WTC11 (cell line): ENCODE measurements around the gene IRF2BPL. TPM values are rescaled to one million over a fixed set of nuclear protein-coding genes. Genes with fewer than 3 reads are reported as not detected.
A peak's percentile ranks its signal among the peaks of the same experiment; 100 is the strongest.

Experiments used
- ATAC-seq: fragments of 200-7000 bp; cut with Tn5 transposase; 2 replicates; pipeline ENCODE4 v1.10.0; 2021; ENCODE audit warnings: mild to moderate bottlenecking, moderate library complexity
- CTCF ChIA-PET: fragments of 300-600 bp; sonication (Branson Sonifier 250); formaldehyde crosslinking; loops from one replicate; lab custom pipeline; 2021; ENCODE audit warnings: antibody characterized with exemption; lab: Charles Lee
- POLR2A ChIA-PET: fragments of 350-600 bp; sonication (Branson Sonifier 250); formaldehyde crosslinking; loops from one replicate; lab custom pipeline; 2021; ENCODE audit warnings: antibody characterized with exemption; lab: Charles Lee
- DNase-seq: peaks from one replicate; pipeline ENCODE4 v3.0.0; 2021; ENCODE audit warnings: low spot score
- H3K27ac Mint-ChIP-seq: 2 replicates; pipeline ENCODE4 v1.8.0; 2021; ENCODE audit warnings: mixed read lengths
- H3K27me3 Mint-ChIP-seq: 2 replicates; pipeline ENCODE4 v1.8.0; 2021; ENCODE audit warnings: low read depth, mild to moderate bottlenecking, moderate library complexity, mixed read lengths
- H3K36me3 Mint-ChIP-seq: 2 replicates; pipeline ENCODE4 v1.8.0; 2021; ENCODE audit warnings: mixed read lengths
- H3K4me1 Mint-ChIP-seq: 2 replicates; pipeline ENCODE4 v1.8.0; 2022; ENCODE audit warnings: mixed read lengths
- H3K4me3 Mint-ChIP-seq: 2 replicates; pipeline ENCODE4 v1.8.0; 2021; ENCODE audit warnings: mild to moderate bottlenecking, moderate library complexity, mixed read lengths
- H3K9me3 Mint-ChIP-seq: 2 replicates; pipeline ENCODE4 v1.8.0; 2021; ENCODE audit warnings: mixed read lengths
- CREB1 ChIP-seq: sonication (generic); formaldehyde crosslinking; IDR thresholded peaks from 2 replicates; pipeline ENCODE4 v1.8.0; 2023; ENCODE audit warnings: mild to moderate bottlenecking, missing genetic modification reagents
- JUN ChIP-seq: sonication (generic); formaldehyde crosslinking; IDR thresholded peaks from 2 replicates; pipeline ENCODE4 v1.8.0; 2023; ENCODE audit warnings: mild to moderate bottlenecking, missing genetic modification reagents
- MXD4 ChIP-seq: fragments of 250-450 bp; sonication (Bioruptor Pico); IDR thresholded peaks from 2 replicates; pipeline ENCODE4 v1.8.0; 2021; ENCODE audit warnings: mild to moderate bottlenecking, moderate library complexity, borderline replicate concordance
- NFYB ChIP-seq: sonication (generic); formaldehyde crosslinking; conservative IDR thresholded peaks from 2 replicates; pipeline ENCODE4 v1.8.0; 2022; ENCODE audit warnings: low read depth, missing genetic modification reagents
- ZBTB21 ChIP-seq: sonication (generic); formaldehyde crosslinking; IDR thresholded peaks from 2 replicates; pipeline ENCODE4 v1.8.1; 2023; ENCODE audit warnings: mild to moderate bottlenecking, missing genetic modification reagents, borderline replicate concordance
- total RNA-seq: library from RNA; stranded (reverse); gene quantifications from 3 replicates; pipeline ENCODE4 v1.2.3, GENCODE V29; 2021
- TF ChIP-seq, protein P1 (sequence below): sonication (generic); formaldehyde crosslinking; IDR thresholded peaks from 2 replicates; pipeline ENCODE4 v1.8.1; 2023; ENCODE audit warnings: mild to moderate bottlenecking, missing genetic modification reagents, borderline replicate concordance
- TF ChIP-seq, protein P2 (sequence below): sonication (generic); formaldehyde crosslinking; IDR thresholded peaks from 2 replicates; pipeline ENCODE4 v1.8.1; 2022; ENCODE audit warnings: mild to moderate bottlenecking, missing genetic modification reagents, moderate library complexity, borderline replicate concordance
- TF ChIP-seq, protein P3 (sequence below): sonication (generic); formaldehyde crosslinking; IDR thresholded peaks from 2 replicates; pipeline ENCODE4 v1.8.1; 2023; ENCODE audit warnings: mild to moderate bottlenecking, missing genetic modification reagents
- TF ChIP-seq, protein P4 (sequence below): sonication (generic); formaldehyde crosslinking; IDR thresholded peaks from 2 replicates; pipeline ENCODE4 v1.8.1; 2023; ENCODE audit warnings: mild to moderate bottlenecking, moderate library complexity, missing genetic modification reagents
- TF ChIP-seq, protein P5 (sequence below): sonication (generic); formaldehyde crosslinking; IDR thresholded peaks from 2 replicates; pipeline ENCODE4 v1.8.1; 2023; ENCODE audit warnings: mild to moderate bottlenecking, missing genetic modification reagents
- TF ChIP-seq, protein P6 (sequence below): sonication (generic); formaldehyde crosslinking; IDR thresholded peaks from 2 replicates; pipeline ENCODE4 v1.8.1; 2023; ENCODE audit warnings: mild to moderate bottlenecking, missing genetic modification reagents, moderate library complexity
- TF ChIP-seq, protein P7 (sequence below): fragments of 200-600 bp; IDR thresholded peaks from 2 replicates; pipeline ENCODE4 v1.8.0; 2022; ENCODE audit warnings: antibody characterized with exemption
- TF ChIP-seq, protein P8 (sequence below): sonication (generic); formaldehyde crosslinking; IDR thresholded peaks from 2 replicates; pipeline ENCODE4 v1.8.0; 2023; ENCODE audit warnings: mild to moderate bottlenecking, missing genetic modification reagents
- TF ChIP-seq, protein P9 (sequence below): fragments of 250-450 bp; sonication (Bioruptor Pico); IDR thresholded peaks from 2 replicates; pipeline ENCODE4 v1.9.0; 2021; ENCODE audit warnings: moderate library complexity, mild to moderate bottlenecking, inconsistent platforms, borderline replicate concordance

The IRF2BPL gene
- total RNA-seq, 1 experiment from 2014 or later: 126 TPM

DNA sequence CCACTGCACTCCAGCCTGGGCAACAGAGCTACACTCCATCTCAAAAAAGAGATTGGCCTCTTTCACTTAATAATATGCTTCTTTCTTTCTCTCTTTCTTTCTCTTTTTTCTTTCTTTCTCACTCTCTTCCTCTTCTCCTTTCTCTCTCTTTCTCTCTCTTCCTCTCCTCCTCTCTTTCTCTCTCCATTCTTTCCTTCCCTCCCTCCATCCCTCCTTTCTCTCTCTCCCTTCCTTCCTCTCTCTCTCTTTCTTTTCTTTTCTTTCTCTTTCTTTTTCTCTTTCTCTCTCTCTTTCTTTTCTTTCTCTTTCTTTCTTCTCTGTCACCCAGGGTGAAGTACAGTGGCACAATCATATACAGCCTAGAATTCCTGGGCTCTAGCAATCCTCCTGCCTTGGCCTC is 38.4 kb downstream of the IRF2BPL start (continued):
- TF ChIP-seq ZBTB21 (CRISPR knock-in tag) (no peak), MXD4 (CRISPR knock-in tag) (no peak)
- TF ChIP-seq, protein P1, sequence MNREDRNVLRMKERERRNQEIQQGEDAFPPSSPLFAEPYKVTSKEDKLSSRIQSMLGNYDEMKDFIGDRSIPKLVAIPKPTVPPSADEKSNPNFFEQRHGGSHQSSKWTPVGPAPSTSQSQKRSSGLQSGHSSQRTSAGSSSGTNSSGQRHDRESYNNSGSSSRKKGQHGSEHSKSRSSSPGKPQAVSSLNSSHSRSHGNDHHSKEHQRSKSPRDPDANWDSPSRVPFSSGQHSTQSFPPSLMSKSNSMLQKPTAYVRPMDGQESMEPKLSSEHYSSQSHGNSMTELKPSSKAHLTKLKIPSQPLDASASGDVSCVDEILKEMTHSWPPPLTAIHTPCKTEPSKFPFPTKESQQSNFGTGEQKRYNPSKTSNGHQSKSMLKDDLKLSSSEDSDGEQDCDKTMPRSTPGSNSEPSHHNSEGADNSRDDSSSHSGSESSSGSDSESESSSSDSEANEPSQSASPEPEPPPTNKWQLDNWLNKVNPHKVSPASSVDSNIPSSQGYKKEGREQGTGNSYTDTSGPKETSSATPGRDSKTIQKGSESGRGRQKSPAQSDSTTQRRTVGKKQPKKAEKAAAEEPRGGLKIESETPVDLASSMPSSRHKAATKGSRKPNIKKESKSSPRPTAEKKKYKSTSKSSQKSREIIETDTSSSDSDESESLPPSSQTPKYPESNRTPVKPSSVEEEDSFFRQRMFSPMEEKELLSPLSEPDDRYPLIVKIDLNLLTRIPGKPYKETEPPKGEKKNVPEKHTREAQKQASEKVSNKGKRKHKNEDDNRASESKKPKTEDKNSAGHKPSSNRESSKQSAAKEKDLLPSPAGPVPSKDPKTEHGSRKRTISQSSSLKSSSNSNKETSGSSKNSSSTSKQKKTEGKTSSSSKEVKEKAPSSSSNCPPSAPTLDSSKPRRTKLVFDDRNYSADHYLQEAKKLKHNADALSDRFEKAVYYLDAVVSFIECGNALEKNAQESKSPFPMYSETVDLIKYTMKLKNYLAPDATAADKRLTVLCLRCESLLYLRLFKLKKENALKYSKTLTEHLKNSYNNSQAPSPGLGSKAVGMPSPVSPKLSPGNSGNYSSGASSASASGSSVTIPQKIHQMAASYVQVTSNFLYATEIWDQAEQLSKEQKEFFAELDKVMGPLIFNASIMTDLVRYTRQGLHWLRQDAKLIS (CRISPR knock-in tag): no peak
- TF ChIP-seq, protein P2, sequence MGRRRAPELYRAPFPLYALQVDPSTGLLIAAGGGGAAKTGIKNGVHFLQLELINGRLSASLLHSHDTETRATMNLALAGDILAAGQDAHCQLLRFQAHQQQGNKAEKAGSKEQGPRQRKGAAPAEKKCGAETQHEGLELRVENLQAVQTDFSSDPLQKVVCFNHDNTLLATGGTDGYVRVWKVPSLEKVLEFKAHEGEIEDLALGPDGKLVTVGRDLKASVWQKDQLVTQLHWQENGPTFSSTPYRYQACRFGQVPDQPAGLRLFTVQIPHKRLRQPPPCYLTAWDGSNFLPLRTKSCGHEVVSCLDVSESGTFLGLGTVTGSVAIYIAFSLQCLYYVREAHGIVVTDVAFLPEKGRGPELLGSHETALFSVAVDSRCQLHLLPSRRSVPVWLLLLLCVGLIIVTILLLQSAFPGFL (CRISPR knock-in tag): no peak

DNA sequence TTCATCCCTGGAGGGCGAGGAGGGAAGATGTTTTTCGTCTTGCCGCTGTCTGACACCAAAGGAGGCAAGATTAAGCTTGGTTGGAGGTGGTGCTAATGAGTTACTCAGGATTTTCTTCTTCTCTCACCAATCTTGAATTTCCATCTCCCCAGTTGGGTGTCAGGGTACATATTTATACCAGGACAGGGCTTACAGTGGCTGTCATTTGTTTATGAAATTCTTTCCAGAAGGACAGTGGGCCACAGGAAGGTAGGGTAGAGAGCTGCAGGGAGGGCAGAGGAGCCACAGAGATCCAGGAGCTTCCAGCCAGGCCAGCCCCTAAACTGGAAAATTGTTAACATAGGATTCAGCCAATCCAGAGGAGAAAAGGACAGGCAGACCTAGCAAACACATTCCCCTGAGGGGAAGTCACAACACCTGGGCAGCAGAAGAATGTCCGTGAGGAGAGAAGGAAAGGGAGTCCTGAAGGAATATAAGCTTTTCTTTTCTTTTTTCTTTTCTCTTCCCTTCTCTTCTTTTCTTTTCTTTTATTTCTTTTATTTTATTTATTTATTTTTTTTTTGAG is 40.5 kb downstream of the IRF2BPL start:
- no peak for TF ChIP-seq CREB1 (CRISPR knock-in tag)
- TF ChIP-seq, protein P3, sequence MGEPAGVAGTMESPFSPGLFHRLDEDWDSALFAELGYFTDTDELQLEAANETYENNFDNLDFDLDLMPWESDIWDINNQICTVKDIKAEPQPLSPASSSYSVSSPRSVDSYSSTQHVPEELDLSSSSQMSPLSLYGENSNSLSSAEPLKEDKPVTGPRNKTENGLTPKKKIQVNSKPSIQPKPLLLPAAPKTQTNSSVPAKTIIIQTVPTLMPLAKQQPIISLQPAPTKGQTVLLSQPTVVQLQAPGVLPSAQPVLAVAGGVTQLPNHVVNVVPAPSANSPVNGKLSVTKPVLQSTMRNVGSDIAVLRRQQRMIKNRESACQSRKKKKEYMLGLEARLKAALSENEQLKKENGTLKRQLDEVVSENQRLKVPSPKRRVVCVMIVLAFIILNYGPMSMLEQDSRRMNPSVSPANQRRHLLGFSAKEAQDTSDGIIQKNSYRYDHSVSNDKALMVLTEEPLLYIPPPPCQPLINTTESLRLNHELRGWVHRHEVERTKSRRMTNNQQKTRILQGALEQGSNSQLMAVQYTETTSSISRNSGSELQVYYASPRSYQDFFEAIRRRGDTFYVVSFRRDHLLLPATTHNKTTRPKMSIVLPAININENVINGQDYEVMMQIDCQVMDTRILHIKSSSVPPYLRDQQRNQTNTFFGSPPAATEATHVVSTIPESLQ (CRISPR knock-in tag): no peak
- TF ChIP-seq, protein P4, sequence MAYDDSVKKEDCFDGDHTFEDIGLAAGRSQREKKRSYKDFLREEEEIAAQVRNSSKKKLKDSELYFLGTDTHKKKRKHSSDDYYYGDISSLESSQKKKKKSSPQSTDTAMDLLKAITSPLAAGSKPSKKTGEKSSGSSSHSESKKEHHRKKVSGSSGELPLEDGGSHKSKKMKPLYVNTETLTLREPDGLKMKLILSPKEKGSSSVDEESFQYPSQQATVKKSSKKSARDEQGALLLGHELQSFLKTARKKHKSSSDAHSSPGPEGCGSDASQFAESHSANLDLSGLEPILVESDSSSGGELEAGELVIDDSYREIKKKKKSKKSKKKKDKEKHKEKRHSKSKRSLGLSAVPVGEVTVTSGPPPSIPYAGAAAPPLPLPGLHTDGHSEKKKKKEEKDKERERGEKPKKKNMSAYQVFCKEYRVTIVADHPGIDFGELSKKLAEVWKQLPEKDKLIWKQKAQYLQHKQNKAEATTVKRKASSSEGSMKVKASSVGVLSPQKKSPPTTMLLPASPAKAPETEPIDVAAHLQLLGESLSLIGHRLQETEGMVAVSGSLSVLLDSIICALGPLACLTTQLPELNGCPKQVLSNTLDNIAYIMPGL (CRISPR knock-in tag): no peak
- no peak for TF ChIP-seq NFYB
- Mint-ChIP-seq H3K36me3 (no peaks in the 10 kb centered on the region), H3K4me3 (no peak overlapping the region), H3K4me1 (peaks cover 47% of the 10 kb centered on the region), H3K27me3 (no peaks in the 10 kb centered on the region), H3K9me3 (no peaks in the 10 kb centered on the region), H3K27ac (peak overlapping the region; percentile 24)
- ATAC-seq (peak; percentile 9; the same call in 1 of the 2 replicates), DNase-seq (no peak)
- POLR2A ChIA-PET: interaction anchor here (1.2 to 1.5 kb wide), 2 partner anchors 26 to 36 kb away, joined by 3 to 7 read pairs; no protein-coding TSS in a partner anchor
- CTCF ChIA-PET: interaction anchor here (0.6 to 1.3 kb wide), 3 partner anchors 9 to 63 kb away, joined by 4 to 9 read pairs (median 8); no protein-coding TSS in a partner anchor

DNA sequence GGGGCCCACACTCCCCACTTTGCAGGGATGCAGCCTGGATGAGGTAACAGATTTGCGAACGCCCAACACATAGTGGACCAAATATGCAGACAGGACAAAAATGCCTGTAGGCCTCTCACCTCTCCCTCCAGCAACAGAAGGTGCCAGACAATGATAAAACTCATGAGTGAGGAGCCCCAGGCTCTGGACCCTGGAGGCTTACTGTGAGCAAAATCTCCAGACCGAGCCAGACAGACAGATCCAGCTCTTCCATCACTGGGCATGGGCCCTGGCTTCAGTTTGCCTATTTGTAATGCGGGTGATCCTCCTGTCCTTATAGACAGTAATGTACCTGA is 42.3 kb downstream of the IRF2BPL start:
- no peak for DNase-seq
- Mint-ChIP-seq H3K9me3 (peaks cover 9% of the 10 kb centered on the region), H3K27me3 (no peaks in the 10 kb centered on the region), H3K27ac (no peak overlapping the region), H3K4me3 (no peak overlapping the region), H3K4me1 (peaks cover 43% of the 10 kb centered on the region), H3K36me3 (no peaks in the 10 kb centered on the region)
- ChIA-PET CTCF (interaction anchor here (0.6 to 3.0 kb wide), 8 partner anchors 11 to 85 kb away, joined by 3 to 10 read pairs (median 4); no protein-coding TSS in a partner anchor), POLR2A (interaction anchor here (2.2 kb wide), 1 partner anchor 25 kb away, joined by 8 read pairs; no protein-coding TSS in a partner anchor)
- ATAC-seq: no peak
- TF ChIP-seq, protein P5, sequence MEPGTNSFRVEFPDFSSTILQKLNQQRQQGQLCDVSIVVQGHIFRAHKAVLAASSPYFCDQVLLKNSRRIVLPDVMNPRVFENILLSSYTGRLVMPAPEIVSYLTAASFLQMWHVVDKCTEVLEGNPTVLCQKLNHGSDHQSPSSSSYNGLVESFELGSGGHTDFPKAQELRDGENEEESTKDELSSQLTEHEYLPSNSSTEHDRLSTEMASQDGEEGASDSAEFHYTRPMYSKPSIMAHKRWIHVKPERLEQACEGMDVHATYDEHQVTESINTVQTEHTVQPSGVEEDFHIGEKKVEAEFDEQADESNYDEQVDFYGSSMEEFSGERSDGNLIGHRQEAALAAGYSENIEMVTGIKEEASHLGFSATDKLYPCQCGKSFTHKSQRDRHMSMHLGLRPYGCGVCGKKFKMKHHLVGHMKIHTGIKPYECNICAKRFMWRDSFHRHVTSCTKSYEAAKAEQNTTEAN (CRISPR knock-in tag): no peak
- TF ChIP-seq JUN (CRISPR knock-in tag): no peak
- TF ChIP-seq, protein P6, sequence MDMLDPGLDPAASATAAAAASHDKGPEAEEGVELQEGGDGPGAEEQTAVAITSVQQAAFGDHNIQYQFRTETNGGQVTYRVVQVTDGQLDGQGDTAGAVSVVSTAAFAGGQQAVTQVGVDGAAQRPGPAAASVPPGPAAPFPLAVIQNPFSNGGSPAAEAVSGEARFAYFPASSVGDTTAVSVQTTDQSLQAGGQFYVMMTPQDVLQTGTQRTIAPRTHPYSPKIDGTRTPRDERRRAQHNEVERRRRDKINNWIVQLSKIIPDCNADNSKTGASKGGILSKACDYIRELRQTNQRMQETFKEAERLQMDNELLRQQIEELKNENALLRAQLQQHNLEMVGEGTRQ: no peak
- TF ChIP-seq, protein P7, sequence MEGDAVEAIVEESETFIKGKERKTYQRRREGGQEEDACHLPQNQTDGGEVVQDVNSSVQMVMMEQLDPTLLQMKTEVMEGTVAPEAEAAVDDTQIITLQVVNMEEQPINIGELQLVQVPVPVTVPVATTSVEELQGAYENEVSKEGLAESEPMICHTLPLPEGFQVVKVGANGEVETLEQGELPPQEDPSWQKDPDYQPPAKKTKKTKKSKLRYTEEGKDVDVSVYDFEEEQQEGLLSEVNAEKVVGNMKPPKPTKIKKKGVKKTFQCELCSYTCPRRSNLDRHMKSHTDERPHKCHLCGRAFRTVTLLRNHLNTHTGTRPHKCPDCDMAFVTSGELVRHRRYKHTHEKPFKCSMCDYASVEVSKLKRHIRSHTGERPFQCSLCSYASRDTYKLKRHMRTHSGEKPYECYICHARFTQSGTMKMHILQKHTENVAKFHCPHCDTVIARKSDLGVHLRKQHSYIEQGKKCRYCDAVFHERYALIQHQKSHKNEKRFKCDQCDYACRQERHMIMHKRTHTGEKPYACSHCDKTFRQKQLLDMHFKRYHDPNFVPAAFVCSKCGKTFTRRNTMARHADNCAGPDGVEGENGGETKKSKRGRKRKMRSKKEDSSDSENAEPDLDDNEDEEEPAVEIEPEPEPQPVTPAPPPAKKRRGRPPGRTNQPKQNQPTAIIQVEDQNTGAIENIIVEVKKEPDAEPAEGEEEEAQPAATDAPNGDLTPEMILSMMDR: no peak
- TF ChIP-seq, protein P8, sequence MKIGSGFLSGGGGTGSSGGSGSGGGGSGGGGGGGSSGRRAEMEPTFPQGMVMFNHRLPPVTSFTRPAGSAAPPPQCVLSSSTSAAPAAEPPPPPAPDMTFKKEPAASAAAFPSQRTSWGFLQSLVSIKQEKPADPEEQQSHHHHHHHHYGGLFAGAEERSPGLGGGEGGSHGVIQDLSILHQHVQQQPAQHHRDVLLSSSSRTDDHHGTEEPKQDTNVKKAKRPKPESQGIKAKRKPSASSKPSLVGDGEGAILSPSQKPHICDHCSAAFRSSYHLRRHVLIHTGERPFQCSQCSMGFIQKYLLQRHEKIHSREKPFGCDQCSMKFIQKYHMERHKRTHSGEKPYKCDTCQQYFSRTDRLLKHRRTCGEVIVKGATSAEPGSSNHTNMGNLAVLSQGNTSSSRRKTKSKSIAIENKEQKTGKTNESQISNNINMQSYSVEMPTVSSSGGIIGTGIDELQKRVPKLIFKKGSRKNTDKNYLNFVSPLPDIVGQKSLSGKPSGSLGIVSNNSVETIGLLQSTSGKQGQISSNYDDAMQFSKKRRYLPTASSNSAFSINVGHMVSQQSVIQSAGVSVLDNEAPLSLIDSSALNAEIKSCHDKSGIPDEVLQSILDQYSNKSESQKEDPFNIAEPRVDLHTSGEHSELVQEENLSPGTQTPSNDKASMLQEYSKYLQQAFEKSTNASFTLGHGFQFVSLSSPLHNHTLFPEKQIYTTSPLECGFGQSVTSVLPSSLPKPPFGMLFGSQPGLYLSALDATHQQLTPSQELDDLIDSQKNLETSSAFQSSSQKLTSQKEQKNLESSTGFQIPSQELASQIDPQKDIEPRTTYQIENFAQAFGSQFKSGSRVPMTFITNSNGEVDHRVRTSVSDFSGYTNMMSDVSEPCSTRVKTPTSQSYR (CRISPR knock-in tag): no peak
- TF ChIP-seq, protein P9, sequence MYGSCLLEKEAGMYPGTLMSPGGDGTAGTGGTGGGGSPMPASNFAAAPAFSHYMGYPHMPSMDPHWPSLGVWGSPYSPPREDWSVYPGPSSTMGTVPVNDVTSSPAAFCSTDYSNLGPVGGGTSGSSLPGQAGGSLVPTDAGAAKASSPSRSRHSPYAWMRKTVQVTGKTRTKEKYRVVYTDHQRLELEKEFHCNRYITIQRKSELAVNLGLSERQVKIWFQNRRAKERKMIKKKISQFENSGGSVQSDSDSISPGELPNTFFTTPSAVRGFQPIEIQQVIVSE (CRISPR knock-in tag): no peak
